Tibial nerve (tissue), 4 donors: Measurements from ENCODE around the gene PAPPA2.

ENCODE experiments used
- EP300 ChIP-seq, 2 donors: sonication (generic); formaldehyde crosslinking; IDR thresholded peaks; one replicate each; pipeline ENCODE4 v1.6.1; 2017; ENCODE audit warnings: antibody characterized with exemption in 2 of 2, mild to moderate bottlenecking in 1 of 2
- POLR2A ChIP-seq, 2 donors: fragments of 450-650 bp; IDR thresholded peaks; one replicate each; pipeline ENCODE4 v1.6.1; 2017; ENCODE audit warnings: antibody characterized with exemption in 2 of 2, mild to moderate bottlenecking in 2 of 2, moderate library complexity in 2 of 2
- TF ChIP-seq, protein P1 (sequence below), 5 experiments: fragments of 200-600 bp in 3 of 5; fragments of 450-650 bp in 2 of 5; sonication (generic) in 3 of 5; IDR thresholded peaks; one replicate each; pipeline ENCODE4 v1.5.1; 2016 to 2019; ENCODE audit warnings: antibody characterized with exemption in 5 of 5, mild to moderate bottlenecking in 3 of 5, moderate library complexity in 2 of 5

DNA sequence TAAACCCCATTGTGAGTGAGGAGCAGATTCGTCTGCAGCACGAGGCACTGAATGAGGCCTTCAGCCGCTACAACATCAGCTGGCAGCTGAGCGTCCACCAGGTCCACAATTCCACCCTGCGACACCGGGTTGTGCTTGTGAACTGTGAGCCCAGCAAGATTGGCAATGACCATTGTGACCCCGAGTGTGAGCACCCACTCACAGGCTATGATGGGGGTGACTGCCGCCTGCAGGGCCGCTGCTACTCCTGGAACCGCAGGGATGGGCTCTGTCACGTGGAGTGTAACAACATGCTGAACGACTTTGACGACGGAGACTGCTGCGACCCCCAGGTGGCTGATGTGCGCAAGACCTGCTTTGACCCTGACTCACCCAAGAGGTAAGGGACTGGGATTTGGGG, 132.2 kb downstream of the PAPPA2 start:
- TF ChIP-seq POLR2A (IDR thresholded peaks at IDR 0.05) (no peak), EP300 (IDR thresholded peaks at IDR 0.05) (no peak)
- TF ChIP-seq, protein P1, sequence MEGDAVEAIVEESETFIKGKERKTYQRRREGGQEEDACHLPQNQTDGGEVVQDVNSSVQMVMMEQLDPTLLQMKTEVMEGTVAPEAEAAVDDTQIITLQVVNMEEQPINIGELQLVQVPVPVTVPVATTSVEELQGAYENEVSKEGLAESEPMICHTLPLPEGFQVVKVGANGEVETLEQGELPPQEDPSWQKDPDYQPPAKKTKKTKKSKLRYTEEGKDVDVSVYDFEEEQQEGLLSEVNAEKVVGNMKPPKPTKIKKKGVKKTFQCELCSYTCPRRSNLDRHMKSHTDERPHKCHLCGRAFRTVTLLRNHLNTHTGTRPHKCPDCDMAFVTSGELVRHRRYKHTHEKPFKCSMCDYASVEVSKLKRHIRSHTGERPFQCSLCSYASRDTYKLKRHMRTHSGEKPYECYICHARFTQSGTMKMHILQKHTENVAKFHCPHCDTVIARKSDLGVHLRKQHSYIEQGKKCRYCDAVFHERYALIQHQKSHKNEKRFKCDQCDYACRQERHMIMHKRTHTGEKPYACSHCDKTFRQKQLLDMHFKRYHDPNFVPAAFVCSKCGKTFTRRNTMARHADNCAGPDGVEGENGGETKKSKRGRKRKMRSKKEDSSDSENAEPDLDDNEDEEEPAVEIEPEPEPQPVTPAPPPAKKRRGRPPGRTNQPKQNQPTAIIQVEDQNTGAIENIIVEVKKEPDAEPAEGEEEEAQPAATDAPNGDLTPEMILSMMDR (IDR thresholded peaks at IDR 0.05): no peak
